K562 (cell line): ENCODE measurements around the gene TRANK1. TPM values are rescaled to one million over a fixed set of nuclear protein-coding genes. Genes with fewer than 3 reads are reported as not detected.
A peak's percentile ranks its signal among the peaks of the same experiment; 100 is the strongest.

Experiments used
- ATAC-seq: fragments of 200-7000 bp; cut with Tn5 transposase; 3 replicates; pipeline ENCODE4 v1.9.1; 2020; ENCODE audit warnings: moderate library complexity
- BruUV-seq: library from RNA; stranded (reverse); fragments of 400-500 nt; replicated peaks from 2 replicates; lab custom pipeline; 2021; lab: Mats Ljungman, UMichigan
- CTCF ChIA-PET: fragments of 300-600 bp; formaldehyde crosslinking; extraction: SDS; loops from one replicate; lab custom pipeline; 2021; ENCODE audit warnings: low intra/inter-chr PET ratio; lab: Yijun Ruan, JAX
- POLR2A ChIA-PET: fragments of 300-600, 350-650 bp; sonication (Branson Sonifier 250); formaldehyde crosslinking; extraction: SDS; loops from one replicate; lab custom pipeline; 2021; ENCODE audit warnings: antibody characterized with exemption, inconsistent platforms; lab: Yijun Ruan, JAX
- DNase-seq, 4 experiments: peaks; one replicate each; pipeline versions ENCODE4 v3.0.0 to v3.0.0-alpha.2; 2011 to 2018; ENCODE audit warnings: low spot score in 3 of 4, mixed read lengths in 3 of 4; ENCODE audit errors: extremely low read depth in 1 of 4
- FAIRE-seq: peaks from 2 replicates; lab custom pipeline; 2011; peaks lifted over from hg19 to GRCh38; lab: Jason Lieb, UNC
- H2AFZ ChIP-seq: 2 replicates; pipeline ENCODE4 v1.6.0; 2011; ENCODE audit warnings: low read depth, low read length, control low read depth, inconsistent platforms
- H3K27ac ChIP-seq: fragments of 200-600 bp; 3 replicates; pipeline ENCODE4 v1.8.0; 2011; ENCODE audit warnings: low read depth, mild to moderate bottlenecking, control low read depth, inconsistent platforms, low read length, moderate library complexity, mixed read lengths; ENCODE audit errors: extremely low read depth
- H3K27me3 ChIP-seq, 2 experiments: fragments of 300-600 bp in 1 of 2; 2 replicates in 1 of 2; 3 replicates in 1 of 2; pipeline versions ENCODE4 v1.6.0 to v1.8.0; 2011; ENCODE audit warnings: inconsistent platforms in 2 of 2, low read length in 2 of 2, mild to moderate bottlenecking in 1 of 2, mixed read lengths in 1 of 2, moderate library complexity in 1 of 2; ENCODE audit not compliant: control insufficient read depth in 2 of 2, insufficient read depth in 2 of 2
- H3K36me3 ChIP-seq: fragments of 300-600 bp; 3 replicates; pipeline ENCODE4 v1.8.0; 2011; ENCODE audit warnings: mild to moderate bottlenecking, low read length, inconsistent platforms; ENCODE audit not compliant: control insufficient read depth, insufficient read depth
- H3K4me1 ChIP-seq, 2 experiments: fragments of 200-600 bp in 1 of 2; replicated peaks in 1 of 2; 2 replicates in 1 of 2; 3 replicates in 1 of 2; pipeline versions ENCODE4 v1.5.1 to v1.8.0; 2011; ENCODE audit warnings: inconsistent platforms in 2 of 2, low read length in 2 of 2, mild to moderate bottlenecking in 1 of 2, mixed read lengths in 1 of 2, moderate library complexity in 1 of 2; ENCODE audit not compliant: control insufficient read depth in 2 of 2, insufficient read depth in 2 of 2
- H3K4me2 ChIP-seq: 2 replicates; pipeline ENCODE4 v1.6.1; 2011; ENCODE audit warnings: low read length, control low read depth, inconsistent platforms, mixed read lengths; ENCODE audit not compliant: insufficient read depth
- H3K4me3 ChIP-seq: fragments of 200-600 bp; sonication (generic), shearing (Covaris generic); 2 replicates; pipeline ENCODE4 v1.5.1; 2016; ENCODE audit warnings: control low read depth, inconsistent platforms
- H3K79me2 ChIP-seq: fragments of 200-600 bp; 3 replicates; pipeline ENCODE4 v1.8.0; 2011; ENCODE audit warnings: low read length, inconsistent platforms; ENCODE audit not compliant: control insufficient read depth, insufficient read depth
- H3K9ac ChIP-seq, 2 experiments: 2 replicates each; pipeline versions ENCODE4 v1.6.0 to v1.6.1; 2011; ENCODE audit warnings: low read depth in 2 of 2, low read length in 2 of 2, control low read depth in 1 of 2, inconsistent platforms in 1 of 2, mild to moderate bottlenecking in 1 of 2, mixed read lengths in 1 of 2; ENCODE audit not compliant: insufficient read depth in 1 of 2
- H3K9me1 ChIP-seq: one replicate; pipeline ENCODE4 v1.6.0; 2011; ENCODE audit warnings: inconsistent platforms, mild to moderate bottlenecking, low read length, moderate library complexity; ENCODE audit not compliant: control insufficient read depth, insufficient read depth
- H3K9me3 ChIP-seq: replicated peaks from 2 replicates; pipeline ENCODE4 v1.5.1; 2011; ENCODE audit warnings: low read depth, low read length, inconsistent platforms; ENCODE audit not compliant: control insufficient read depth, insufficient read depth
- H4K20me1 ChIP-seq: replicated peaks from 2 replicates; pipeline ENCODE4 v1.6.1; 2011; ENCODE audit warnings: low read length, inconsistent platforms, mixed read lengths; ENCODE audit not compliant: control insufficient read depth, insufficient read depth
- ARNT ChIP-seq, 2 experiments: fragments of 450-650 bp; IDR thresholded peaks; 2 replicates each; pipeline ENCODE4 v1.6.1; 2016; ENCODE audit warnings: mild to moderate bottlenecking in 1 of 2
- CBFA2T2 ChIP-seq: fragments of 450-650 bp; conservative IDR thresholded peaks from 2 replicates; pipeline ENCODE4 v1.6.1; 2017; ENCODE audit warnings: mild to moderate bottlenecking
- DACH1 ChIP-seq: fragments of 450-650 bp; IDR thresholded peaks from 2 replicates; pipeline ENCODE4 v1.6.1; 2018; ENCODE audit not compliant: partially characterized antibody
- ESRRA ChIP-seq: fragments of 450-650 bp; IDR thresholded peaks from 2 replicates; pipeline ENCODE4 v1.6.1; 2014; ENCODE audit warnings: low read depth, mild to moderate bottlenecking, moderate library complexity, borderline replicate concordance
- FOXJ3 ChIP-seq: sonication (generic); formaldehyde crosslinking; IDR thresholded peaks from 2 replicates; pipeline ENCODE4 v1.4.0; 2020; ENCODE audit warnings: mild to moderate bottlenecking, missing genetic modification reagents
- MAFK ChIP-seq: IDR thresholded peaks from 2 replicates; pipeline ENCODE4 v1.6.1; 2011; ENCODE audit warnings: low read length, improper control_type of control experiment
- MITF ChIP-seq: IDR thresholded peaks from 2 replicates; pipeline ENCODE4 v1.6.1; 2014; ENCODE audit warnings: antibody characterized with exemption
- MTA1 ChIP-seq: fragments of 450-650 bp; IDR thresholded peaks from 2 replicates; pipeline ENCODE4 v1.6.1; 2017; ENCODE audit warnings: borderline replicate concordance
- MXD1 ChIP-seq: fragments of 250-450 bp; sonication (Bioruptor Pico); IDR thresholded peaks from 2 replicates; pipeline ENCODE4 v1.8.0; 2021; ENCODE audit warnings: borderline replicate concordance, mild to moderate bottlenecking, moderate library complexity; ENCODE audit not compliant: poor library complexity, severe bottlenecking
- POLR2B ChIP-seq: fragments of 450-650 bp; IDR thresholded peaks from 2 replicates; pipeline ENCODE4 v1.6.1; 2018; ENCODE audit warnings: low read depth; ENCODE audit not compliant: partially characterized antibody
- PURB ChIP-seq: sonication (generic); formaldehyde crosslinking; IDR thresholded peaks from 2 replicates; pipeline ENCODE4 v1.9.0; 2021; ENCODE audit warnings: low read depth, mild to moderate bottlenecking, missing genetic modification reagents
- RNF219 ChIP-seq: fragments of 250-450 bp; sonication (Bioruptor Pico); IDR thresholded peaks from 2 replicates; pipeline ENCODE4 v1.5.0; 2022; ENCODE audit warnings: mild to moderate bottlenecking
- STAT5B ChIP-seq: fragments of 250-450 bp; sonication (Bioruptor Pico); IDR thresholded peaks from 2 replicates; pipeline ENCODE4 v1.8.0; 2021; ENCODE audit warnings: mild to moderate bottlenecking, inconsistent platforms
- ZBTB2 ChIP-seq: fragments of 450-650 bp; IDR thresholded peaks from 2 replicates; pipeline ENCODE4 v1.6.1; 2016; ENCODE audit warnings: antibody characterized with exemption
- ZNF133 ChIP-seq: fragments of 250-450 bp; sonication (Bioruptor Pico); IDR thresholded peaks from 2 replicates; pipeline ENCODE4 v1.4.0; 2020; ENCODE audit warnings: mild to moderate bottlenecking
- ZNF507 ChIP-seq: conservative IDR thresholded peaks from 2 replicates; pipeline ENCODE4 v1.6.1; 2017; ENCODE audit warnings: missing genetic modification characterization, missing compliant biosample characterization
- ZNF644 ChIP-seq: fragments of 200-800 bp; sonication (Bioruptor generic); IDR thresholded peaks from 2 replicates; pipeline ENCODE4 v1.6.1; 2016; ENCODE audit warnings: low read depth, missing genetic modification characterization, missing compliant biosample characterization
- ZNF707 ChIP-seq: fragments of 250-450 bp; sonication (Bioruptor Pico); conservative IDR thresholded peaks from 2 replicates; pipeline ENCODE4 v1.8.0; 2022; ENCODE audit warnings: inconsistent platforms, mild to moderate bottlenecking, moderate library complexity
- ZNF79 ChIP-seq: fragments of 250-450 bp; sonication (Bioruptor Pico); IDR thresholded peaks from 2 replicates; pipeline ENCODE4 v1.4.0; 2020; ENCODE audit warnings: low read depth, mild to moderate bottlenecking, moderate library complexity
- WGBS: fragments of 100-300 bp; shearing (Covaris generic); methylation state at CpG from one replicate; pipeline ENCODE4 v1.1.6; 2016; ENCODE audit warnings: low coverage, mixed read lengths; ENCODE audit not compliant: insufficient coverage; ENCODE audit errors: missing lambda C conversion rate; 5-methylcytosine and 5-hydroxymethylcytosine counted together
- in situ Hi-C: fragments of 300-500 bp; cut with MboI; formaldehyde crosslinking; loops from 4 replicates; pipeline ENCODE4 v1.15.0; 2018; ENCODE audit warnings: inconsistent platforms, mixed read lengths
- intact Hi-C: fragments of 100-400 bp; cut with micrococcal nuclease; formaldehyde crosslinking; loops from 2 replicates; pipeline ENCODE4 v1.14.2; 2022
- polyA plus RNA-seq, 8 experiments: library from polyadenylated mRNA; depleted of rRNA in 4 of 8; stranded (reverse) in 5 of 8; unstranded in 3 of 8; fragments of >200 nt; fragmentation: Nextera tagmentation in 2 of 8; fragmentation: Illumina TruSeq in 1 of 8; extraction: Ambion mirVana in 2 of 8; extraction: Trizol in 1 of 8; gene quantifications; 2 replicates each; pipeline versions ENCODE4 v1.2.1 to v1.2.3, GENCODE V29; 2011 to 2014; ENCODE audit warnings: inconsistent platforms in 1 of 8, missing spikeins in 1 of 8
- total RNA-seq, 7 experiments: library from RNA; depleted of rRNA in 6 of 7; stranded (reverse); fragments of >200 nt in 6 of 7; fragmentation: Illumina TruSeq in 2 of 7; extraction: Trizol in 2 of 7; gene quantifications; 2 replicates each; pipeline versions ENCODE4 v1.2.1 to v1.2.3, GENCODE V29; 2011 to 2021; ENCODE audit warnings: low replicate concordance in 1 of 7

TRANK1 gene
- total and polyA plus RNA-seq, 9 of the 15 experiments (the other 6 are each of a cell fraction or from before 2014, with no cell fraction given), result 0.41 to 5.3 (median 2.1) TPM

GRCh38 chr3:36957063-36957462 lies 12.2 kb upstream of the TRANK1 start:
- intact Hi-C loops, result loop anchor here (5.0 kb wide), 1 partner anchor 255 kb away; no protein-coding TSS in a partner anchor
- peak overlapping the region; percentile 16; the same call in 1 of the 2 replicates for H3K4me2 ChIP-seq
- H3K9me1 ChIP-seq, result no peaks in the 10 kb centered on the region
- ChIA-PET CTCF (interaction anchor here (0.5 to 1.8 kb wide), 2 partner anchors 86 to 216 kb away, joined by 3 to 4 read pairs; no protein-coding TSS in a partner anchor), POLR2A (interaction anchor here (0.7 to 2.5 kb wide), 4 partner anchors 11 to 264 kb away, joined by 3 to 8 read pairs (median 3); partner anchors contain the start of genes EPM2AIP1 and MLH1)
- H3K9ac ChIP-seq, result no peak overlapping the region
- H3K9me3 ChIP-seq, result no peaks in the 10 kb centered on the region
- peaks cover 22 to 53% of the 10 kb centered on the region in 2 experiments for H3K4me1 ChIP-seq
- peak overlapping the region; percentile 46 for H2AFZ ChIP-seq
- no peak overlapping the region for H3K4me3 ChIP-seq
- whole genome bisulfite sequencing, result 75% methylated on average over 1 of the region's 1 CpG
- DNase-seq (peak; percentile 54 to 77 (median 59)), ATAC-seq (peak; percentile 65), FAIRE-seq (no peak)
- in situ Hi-C loops, result loop anchor here (10.0 kb wide), 1 partner anchor 222 kb away; no protein-coding TSS in a partner anchor
- no peaks in the 10 kb centered on the region for H4K20me1 ChIP-seq
- H3K27ac ChIP-seq, result peak overlapping the region; percentile 79; the same call in 2 of the 3 replicates
- H3K79me2 ChIP-seq, result no peaks in the 10 kb centered on the region
- no peaks in the 10 kb centered on the region for H3K27me3 ChIP-seq
- BruUV-seq, result no TSS peak
- no peaks in the 10 kb centered on the region for H3K36me3 ChIP-seq
- TF ChIP-seq POLR2B (no peak), ZNF644 (tag) (no peak), ZBTB2 (0 out of 2 replicates have a peak, but pooled peaks have one; percentile 28), ZNF507 (no peak), DACH1 (peak; percentile 41), ARNT (IDR thresholded peaks at IDR 0.05) (peak in 1 of 2 experiments; percentile 54; a peak in 1 of 4 replicates), ZNF79 (CRISPR knock-in tag) (no peak), MXD1 (CRISPR knock-in tag) (no peak), PURB (CRISPR knock-in tag) (no peak), RNF219 (CRISPR knock-in tag) (no peak), MTA1 (no peak), MAFK (no peak), ZNF707 (CRISPR knock-in tag) (no peak), CBFA2T2 (no peak), ESRRA (0 out of 2 replicates have a peak, but pooled peaks have one; percentile 30), MITF (no peak), ZNF133 (CRISPR knock-in tag) (no peak), FOXJ3 (no peak), STAT5B (CRISPR knock-in tag) (no peak)
